HG03575 (cell line): ENCODE results near the gene TXN.
"Not testable (repeated sequence)": the region's sequence is repeated elsewhere in the genome, so short reads cannot be mapped to it uniquely, and the experiment has no call there.

Source experiments
- ATAC-seq: cut with Tn5 transposase; IDR thresholded peaks from one replicate; pipeline ENCODE4 v1.9.1; 2021; ENCODE audit not compliant: unreplicated experiment, insufficient number of reproducible peaks, low FRiP score; ENCODE audit errors: extremely low read depth

The TXN gene

DNA sequence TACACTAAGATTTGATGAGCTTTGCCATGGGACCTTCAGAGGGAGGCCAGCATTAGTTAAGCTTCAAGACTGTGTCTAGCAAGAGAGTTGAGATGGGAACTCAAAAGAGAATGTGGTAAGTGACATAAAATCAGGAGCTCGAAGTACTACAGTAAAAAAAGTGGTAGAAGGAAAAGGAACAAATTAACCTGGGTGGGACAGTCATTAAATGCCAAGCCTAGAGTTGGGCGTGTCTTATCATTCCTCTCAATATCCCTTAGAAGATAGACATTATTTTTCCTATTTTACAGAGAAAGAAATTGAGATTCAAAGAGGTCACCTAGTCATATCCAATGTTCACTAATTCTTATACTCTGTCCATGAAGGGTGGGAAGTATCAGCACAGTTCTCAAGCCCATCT is 3.3 kb upstream of the TXN start:
- ATAC-seq: no peak

DNA sequence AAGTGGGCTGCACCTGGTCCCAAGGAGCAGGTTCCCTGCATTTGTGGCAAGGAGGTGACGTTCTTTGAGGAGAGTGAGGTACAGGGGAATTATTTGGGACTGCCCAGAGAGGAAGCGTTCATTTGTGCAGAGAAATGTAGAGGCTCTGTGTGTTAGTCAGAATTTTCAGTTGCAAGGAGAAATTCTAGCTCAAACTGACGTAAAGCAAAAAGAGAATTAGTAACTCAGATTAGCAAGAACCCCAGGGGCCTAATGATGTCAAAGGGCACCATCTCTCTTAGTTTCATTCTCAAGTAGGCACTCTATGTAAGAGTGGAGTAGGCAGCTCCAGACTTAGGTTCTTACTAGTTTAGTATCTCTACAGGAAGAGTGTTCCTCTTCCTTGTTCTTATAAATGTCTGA is 2.4 kb upstream of the TXN start:
- no peak for ATAC-seq

DNA sequence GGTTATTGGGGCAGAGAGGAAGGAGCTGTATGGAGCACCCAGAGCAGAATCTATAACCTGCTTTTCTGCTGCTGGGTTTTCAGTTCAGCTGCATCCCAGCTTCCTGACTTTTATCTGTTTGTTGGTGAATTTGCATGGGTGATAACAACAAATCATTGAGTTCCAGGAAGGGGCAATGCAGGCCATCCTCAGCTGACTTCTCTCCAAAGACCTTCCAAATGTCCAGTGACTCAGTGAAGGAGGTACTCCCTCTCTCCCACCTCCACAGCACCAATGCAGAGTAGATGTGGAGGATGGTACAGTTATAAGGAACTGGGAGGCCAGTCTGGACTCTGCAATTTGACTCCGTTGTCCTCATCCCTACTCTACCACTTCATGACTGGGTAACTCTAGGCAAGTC is 1.6 kb upstream of the TXN start:
- ATAC-seq: no peak

DNA sequence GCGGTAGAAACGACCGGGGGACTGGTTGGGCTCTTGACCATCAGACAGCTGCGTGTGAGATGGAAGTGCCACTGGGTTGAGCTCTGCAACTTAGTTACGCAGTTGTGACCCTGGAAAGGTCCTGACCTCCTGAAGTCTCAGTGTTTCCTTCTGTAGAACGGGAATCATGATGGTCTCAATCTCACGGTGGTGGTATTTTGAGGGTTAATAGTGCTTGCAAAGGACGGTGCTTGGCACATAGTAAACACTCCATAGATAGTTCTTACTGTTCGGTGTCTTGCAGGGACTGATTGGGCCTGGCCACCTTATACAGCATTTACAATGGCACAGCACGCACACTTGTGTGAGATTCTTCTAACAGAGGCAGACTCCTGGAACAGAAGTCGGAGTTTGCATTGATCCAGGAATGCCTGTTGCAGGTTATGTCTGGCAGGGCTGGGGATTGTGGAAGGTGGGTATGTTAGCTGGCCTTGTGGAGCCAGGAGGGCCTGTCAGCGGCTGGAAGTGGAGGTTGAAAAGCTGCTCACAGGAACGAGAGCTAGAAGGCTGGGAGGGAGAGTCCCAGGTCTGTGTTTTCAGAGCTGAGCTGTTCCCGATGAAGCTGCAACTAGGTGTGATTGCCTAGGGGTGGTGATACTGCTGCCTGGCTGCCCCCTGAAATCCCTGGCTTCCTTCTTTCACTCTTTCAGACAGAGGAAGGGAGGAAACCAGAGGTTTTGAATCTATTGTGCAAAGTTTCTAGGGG is 962 bp upstream of the TXN start:
- ATAC-seq: no peak

GRCh38 chr9:110255463-110256379 is 586 bp downstream of the TXN start:
- no peak for ATAC-seq

GRCh38 chr9:110255034-110255462 is 1.3 kb downstream of the TXN start:
- ATAC-seq: no peak

DNA sequence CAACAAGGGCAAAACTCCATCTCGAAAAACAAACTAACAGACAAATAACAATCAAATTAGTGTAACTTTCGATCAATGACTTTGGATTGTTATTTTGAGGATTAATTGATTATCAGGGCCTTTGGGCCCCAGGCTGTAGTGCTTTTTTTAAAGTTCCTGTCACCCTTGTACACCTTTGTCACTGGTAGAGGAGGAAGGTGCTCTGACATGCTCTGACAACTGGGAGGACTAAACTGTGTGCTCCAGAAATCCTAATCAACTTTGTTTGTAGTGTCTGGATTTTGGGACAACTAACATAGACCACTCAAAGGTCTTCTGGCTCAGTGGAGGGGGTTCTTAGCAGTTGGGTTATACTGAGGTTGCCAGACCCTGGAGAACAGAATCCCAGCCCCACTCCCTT is 1.8 kb downstream of the TXN start:
- no peak for ATAC-seq

- ATAC-seq: no peak
Observed at GRCh38 chr9:110252509-110253139, 3.7 kb downstream of the TXN start.

- ATAC-seq: not testable (repeated sequence)
Observed at GRCh38 chr9:110251770-110252169, 4.5 kb downstream of the TXN start.

GRCh38 chr9:110251212-110251611 is 5.1 kb downstream of the TXN start:
- no peak for ATAC-seq

DNA sequence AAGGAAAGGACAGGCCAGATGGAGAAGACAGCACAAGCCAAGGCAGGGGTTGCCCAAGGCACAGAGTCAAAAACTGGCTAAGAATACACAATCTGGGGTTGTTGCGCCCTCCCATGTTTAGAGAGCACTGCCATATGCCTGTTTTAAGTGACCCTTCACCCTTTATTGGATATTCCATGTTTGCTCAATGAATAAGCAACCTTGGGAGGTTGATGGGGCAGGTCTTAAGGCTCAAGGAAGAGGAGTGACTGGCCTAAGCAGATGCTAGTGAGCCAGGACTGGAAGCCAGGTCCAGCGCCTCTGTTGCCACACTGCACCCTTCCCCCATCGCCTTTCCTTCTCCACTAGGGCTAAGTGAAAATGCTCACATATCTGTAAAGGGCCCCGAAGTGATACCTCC is 6.7 kb downstream of the TXN start:
- ATAC-seq: no peak

- no peak for ATAC-seq
Observed at GRCh38 chr9:110248361-110248760, 7.9 kb downstream of the TXN start.

GRCh38 chr9:110246214-110246613 is 10.1 kb downstream of the TXN start:
- no peak for ATAC-seq

- ATAC-seq: no peak
Observed at GRCh38 chr9:110244616-110245015, 11.7 kb downstream of the TXN start.

GRCh38 chr9:110241858-110242321 is 14.4 kb downstream of the TXN start:
- ATAC-seq: no peak

DNA sequence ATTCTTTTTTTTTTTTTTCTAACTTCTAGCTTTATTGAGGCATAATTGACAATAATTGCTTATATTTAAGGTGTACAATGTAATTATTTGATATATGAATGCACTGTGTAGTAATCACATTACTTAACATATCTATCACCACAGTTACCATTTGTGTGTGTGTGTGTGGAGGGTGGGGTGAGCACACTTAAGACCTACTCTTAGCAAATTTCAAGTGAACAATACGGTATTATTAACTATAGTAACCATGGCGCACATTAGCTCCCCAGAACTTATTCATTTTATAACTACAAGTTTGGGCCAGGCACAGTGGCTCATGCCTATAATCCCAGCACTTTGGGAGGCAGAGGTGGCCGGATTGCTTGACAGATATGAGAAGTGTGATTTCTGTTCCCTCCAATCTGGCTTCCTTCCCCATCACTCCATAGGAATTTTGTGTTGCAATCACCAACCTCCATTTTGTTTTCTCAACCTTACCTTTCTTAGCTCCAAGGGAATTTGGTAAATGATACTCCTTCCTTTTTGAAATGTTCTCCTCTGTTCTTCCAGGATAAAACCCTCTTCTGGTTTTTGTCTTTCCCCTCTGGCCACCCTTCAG is 14.9 kb downstream of the TXN start:
- no peak for ATAC-seq

DNA sequence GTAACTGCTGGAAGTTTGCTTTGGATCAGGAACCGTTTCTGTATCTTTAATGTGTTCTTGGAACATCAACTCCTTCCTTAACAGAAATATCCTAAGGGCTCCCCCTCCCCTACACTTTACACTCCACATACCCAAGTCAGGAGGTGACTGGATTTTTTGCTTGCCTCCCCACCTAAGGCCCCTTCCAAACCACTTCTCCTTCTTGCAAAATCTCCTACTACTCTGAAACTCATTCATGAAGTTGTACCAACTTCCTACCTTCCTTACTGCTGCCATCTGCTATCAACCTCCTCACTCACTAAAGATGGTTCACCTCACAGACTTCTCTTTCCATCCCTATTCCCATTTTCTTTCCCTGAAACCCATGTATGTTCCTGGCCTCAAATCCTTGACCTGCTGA is 16.1 kb downstream of the TXN start:
- no peak for ATAC-seq

GRCh38 chr9:110228321-110228720 is 28.0 kb downstream of the TXN start:
- ATAC-seq: no peak

GRCh38 chr9:110224583-110224982 is 31.7 kb downstream of the TXN start:
- no peak for ATAC-seq
